Inflammatory macrophage treated with lipopolysaccharide for 1 hour (primary cell): ENCODE results near the gene NCAPG2.

Source experiments
- DNase-seq, 2 donors: peaks; one replicate each; pipeline ENCODE4 v3.0.0-alpha.2; 2020 to 2022

NCAPG2 gene

GRCh38 chr7:158704524-158705233 lies at the start of gene NCAPG2:
TSS of gene NCAPG2 (minus strand) at chr7:158704804. CDS start at chr7:158701899, 2,905 bp downstream.
- peak; percentile 99 for DNase-seq

GRCh38 chr7:158753900-158754299 lies 49.3 kb upstream of the NCAPG2 start:
- DNase-seq, result no peak

- DNase-seq, result no peak
These were observed 47.1 kb upstream of the NCAPG2 start for GRCh38 chr7:158751751-158752150.

- no peak for DNase-seq
These were observed 46.6 kb upstream of the NCAPG2 start for GRCh38 chr7:158751199-158751598.

- no peak for DNase-seq
These were observed 46.1 kb upstream of the NCAPG2 start for GRCh38 chr7:158750702-158751101.

- no peak for DNase-seq
These were observed 44.8 kb upstream of the NCAPG2 start for GRCh38 chr7:158749396-158749795.

- no peak for DNase-seq
These were observed 43.7 kb upstream of the NCAPG2 start for GRCh38 chr7:158748335-158748734.

- no peak for DNase-seq
These were observed 42.8 kb upstream of the NCAPG2 start for GRCh38 chr7:158747408-158747807.

- no peak for DNase-seq
These were observed 42.4 kb upstream of the NCAPG2 start for GRCh38 chr7:158746957-158747356.

- DNase-seq, result no peak
These were observed 40.6 kb upstream of the NCAPG2 start for GRCh38 chr7:158745057-158745715.

GRCh38 chr7:158744070-158744469 lies 39.5 kb upstream of the NCAPG2 start:
- no peak for DNase-seq

GRCh38 chr7:158743219-158743618 lies 38.6 kb upstream of the NCAPG2 start:
- no peak for DNase-seq

- DNase-seq, result no peak
These were observed 37.6 kb upstream of the NCAPG2 start for GRCh38 chr7:158742065-158742821.

- no peak for DNase-seq
These were observed 36.7 kb upstream of the NCAPG2 start for GRCh38 chr7:158741294-158741666.

- no peak for DNase-seq
These were observed 36.2 kb upstream of the NCAPG2 start for GRCh38 chr7:158740657-158741293.

- peak; percentile 20 to 34 for DNase-seq
These were observed 35.5 kb upstream of the NCAPG2 start for GRCh38 chr7:158740013-158740656.

GRCh38 chr7:158738841-158739240 lies 34.2 kb upstream of the NCAPG2 start:
- no peak for DNase-seq

- DNase-seq, result no peak
These were observed 32.6 kb upstream of the NCAPG2 start for GRCh38 chr7:158737064-158737695.

- no peak for DNase-seq
These were observed 31.3 kb upstream of the NCAPG2 start for GRCh38 chr7:158735935-158736334.

GRCh38 chr7:158734861-158735260 lies 30.3 kb upstream of the NCAPG2 start:
- DNase-seq, result peak; percentile 71 to 72

- no peak for DNase-seq
These were observed 29.3 kb upstream of the NCAPG2 start for GRCh38 chr7:158733775-158734494.

- DNase-seq, result no peak
These were observed 28.6 kb upstream of the NCAPG2 start for GRCh38 chr7:158733220-158733519.
